Kasumi-1 (cell line): Measurements from ENCODE around the gene MARCHF10.
"Not testable (repeated sequence)": the region's sequence is repeated elsewhere in the genome, so short reads cannot be mapped to it uniquely, and the experiment has no call there.

ENCODE experiments used
- DNase-seq, 2 experiments: peaks; one replicate each; lab custom pipeline; 2025; lab: John Stamatoyannopoulos, UW

Gene MARCHF10

DNA sequence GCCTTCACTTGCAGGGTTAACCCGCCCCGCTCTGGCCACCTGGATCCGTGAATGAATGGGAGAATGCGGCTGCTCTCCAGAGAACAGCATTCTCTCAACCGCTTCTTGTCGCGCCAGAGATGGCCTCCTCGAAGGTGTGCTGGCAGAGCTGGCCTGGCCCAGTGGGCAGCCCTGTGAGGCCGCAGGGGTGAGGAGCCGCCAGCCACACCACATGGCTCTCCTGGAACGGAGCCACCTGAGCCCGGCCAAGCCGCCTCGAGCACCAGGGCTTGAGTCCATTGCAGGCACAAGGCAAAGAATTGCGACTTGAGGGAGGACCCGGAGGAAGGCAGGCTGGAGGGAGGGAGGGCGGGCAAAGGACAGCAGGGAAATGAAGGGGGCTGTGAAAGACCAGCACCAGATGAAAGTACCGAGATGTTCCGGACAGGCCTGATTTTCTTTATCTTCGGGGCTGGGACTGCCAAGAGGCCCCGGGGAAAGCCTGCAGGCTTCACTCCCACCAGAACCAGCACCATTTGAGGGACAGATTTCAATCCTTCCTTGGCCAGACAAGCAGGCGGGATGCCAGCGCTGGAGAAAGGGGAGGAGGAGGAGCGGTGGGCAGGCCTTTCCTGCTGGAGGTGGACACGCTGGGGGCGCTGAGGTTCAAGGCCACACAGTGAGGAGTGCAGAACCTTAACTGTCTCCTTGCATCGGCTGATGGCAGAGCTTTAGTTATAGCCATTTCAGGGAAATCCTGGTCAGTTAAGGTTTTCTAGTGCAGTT is 111.2 kb downstream of the MARCHF10 start:
- no peak for DNase-seq

DNA sequence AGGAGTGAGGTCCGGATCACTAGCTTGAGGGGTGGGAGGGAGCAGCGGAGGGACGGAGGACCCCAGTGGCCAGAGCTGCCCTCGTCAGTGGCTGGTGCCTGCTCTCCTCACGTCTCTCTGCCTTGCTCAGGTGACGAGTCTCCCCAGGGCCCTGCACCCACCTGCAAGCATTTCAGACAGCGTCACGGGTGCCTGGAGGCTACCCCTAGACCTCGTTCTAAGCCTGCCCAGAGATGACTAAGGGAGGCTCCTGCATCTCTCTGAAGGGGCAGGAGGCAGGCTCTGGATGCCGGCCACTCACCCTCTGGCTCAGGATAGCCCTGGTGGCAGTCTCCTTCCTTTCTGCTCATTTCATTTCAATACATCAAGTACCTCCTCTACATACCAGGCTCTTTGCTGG is 111.9 kb downstream of the MARCHF10 start:
- no peak for DNase-seq

DNA sequence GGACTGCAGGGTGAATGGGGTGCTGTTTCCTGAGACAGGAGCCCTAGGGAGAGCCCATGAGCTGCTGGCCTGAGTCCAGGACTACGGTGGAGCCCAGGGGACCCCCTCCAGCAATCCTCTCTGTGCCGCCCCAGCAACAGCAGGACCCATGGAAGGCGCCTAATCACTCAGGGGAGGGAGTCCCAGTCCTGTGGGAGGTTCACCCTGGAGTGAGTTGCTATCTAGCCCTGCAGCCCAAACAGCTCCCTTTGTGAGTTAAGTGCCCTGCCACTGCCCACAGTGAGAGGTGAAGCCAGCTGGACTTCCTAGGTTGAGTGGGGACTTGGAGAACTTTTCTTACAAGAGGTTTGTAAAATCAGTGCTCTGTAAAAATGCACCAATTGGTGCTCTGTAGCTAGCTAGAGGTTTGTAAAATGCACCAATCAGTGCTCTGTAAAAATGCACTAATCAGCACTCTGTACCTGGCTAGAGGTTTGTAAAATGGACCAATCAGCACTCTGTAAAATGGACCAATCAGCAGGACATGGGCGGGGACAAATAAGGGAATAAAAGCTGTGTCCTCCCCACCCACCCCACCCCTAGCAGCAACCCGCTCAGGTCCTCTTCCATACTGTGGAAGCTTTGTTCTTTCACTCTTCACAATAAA is 112.9 kb downstream of the MARCHF10 start:
- DNase-seq: not testable (repeated sequence)

DNA sequence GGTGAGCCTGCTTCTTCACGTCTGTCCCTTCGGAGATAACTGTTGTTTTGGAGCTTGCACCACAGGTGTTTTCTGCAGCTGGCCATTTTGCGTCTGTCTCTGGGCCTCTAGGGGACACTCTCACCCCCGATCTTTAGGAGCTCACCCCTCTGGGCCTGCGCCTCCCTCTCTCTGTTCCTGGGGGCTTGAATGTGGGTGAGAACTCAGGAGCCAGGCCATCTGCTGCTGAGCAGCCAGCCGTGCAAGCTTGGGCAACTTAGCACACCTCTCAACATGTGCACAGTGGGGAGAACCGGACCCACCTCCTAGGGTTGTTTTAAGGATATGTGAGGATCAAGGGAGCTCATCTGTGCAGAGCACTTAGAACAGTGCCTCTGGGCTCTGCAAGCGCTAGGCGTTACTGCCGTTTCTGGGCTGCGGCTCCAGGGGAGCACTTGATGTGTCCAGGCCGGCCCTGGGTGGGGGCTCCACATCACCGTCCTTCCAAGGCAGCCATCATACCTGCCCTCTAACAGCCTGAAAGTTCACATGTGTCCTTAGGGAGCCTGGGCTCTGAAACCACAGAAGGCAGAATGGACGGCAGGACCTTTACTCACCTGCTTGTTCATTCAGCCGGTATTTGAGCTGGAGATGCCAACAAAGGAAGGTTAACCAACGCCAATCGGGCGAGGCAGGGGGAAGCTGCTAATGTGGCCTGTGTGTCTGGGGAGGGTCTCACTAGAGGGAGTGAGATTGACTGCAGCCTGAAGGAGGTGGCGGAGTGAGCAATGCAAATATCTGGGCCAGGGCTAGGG is 114.3 kb downstream of the MARCHF10 start:
- DNase-seq: no peak

DNA sequence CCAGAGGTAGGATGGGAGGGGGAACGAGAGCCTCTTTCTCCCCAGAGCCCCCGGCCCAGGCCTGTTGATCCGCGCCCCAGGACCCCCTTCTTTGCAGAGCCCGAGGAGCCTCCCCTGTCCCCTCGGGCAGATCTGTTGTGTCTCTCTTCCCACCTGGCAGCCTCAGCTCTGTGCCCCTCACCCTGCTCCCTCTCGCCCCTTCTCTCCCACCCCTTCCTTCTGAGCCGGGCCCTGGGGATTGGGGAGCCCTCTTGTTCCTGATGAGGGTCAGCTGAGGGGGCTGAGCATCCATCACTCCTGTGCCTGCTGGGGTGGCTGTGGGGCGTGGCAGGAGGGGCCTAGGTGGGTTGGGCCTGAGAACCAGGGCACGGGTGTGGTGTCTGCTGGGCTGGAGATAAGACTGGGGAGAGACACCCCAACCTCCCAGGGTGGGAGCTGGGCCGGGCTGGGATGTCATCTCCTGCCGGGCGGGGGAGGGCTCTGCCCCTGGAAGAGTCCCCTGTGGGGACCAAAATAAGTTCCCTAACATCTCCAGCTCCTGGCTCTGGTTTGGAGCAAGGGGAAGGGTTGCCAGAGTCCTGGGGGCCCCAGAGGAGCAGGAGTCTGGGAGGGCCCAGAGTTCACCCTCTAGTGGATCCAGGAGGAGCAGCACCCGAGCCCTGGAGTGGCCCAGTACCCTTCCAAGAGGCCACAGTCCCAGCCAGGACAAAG is 115.2 kb downstream of the MARCHF10 start:
- DNase-seq: peak; percentile 48 to 50

DNA sequence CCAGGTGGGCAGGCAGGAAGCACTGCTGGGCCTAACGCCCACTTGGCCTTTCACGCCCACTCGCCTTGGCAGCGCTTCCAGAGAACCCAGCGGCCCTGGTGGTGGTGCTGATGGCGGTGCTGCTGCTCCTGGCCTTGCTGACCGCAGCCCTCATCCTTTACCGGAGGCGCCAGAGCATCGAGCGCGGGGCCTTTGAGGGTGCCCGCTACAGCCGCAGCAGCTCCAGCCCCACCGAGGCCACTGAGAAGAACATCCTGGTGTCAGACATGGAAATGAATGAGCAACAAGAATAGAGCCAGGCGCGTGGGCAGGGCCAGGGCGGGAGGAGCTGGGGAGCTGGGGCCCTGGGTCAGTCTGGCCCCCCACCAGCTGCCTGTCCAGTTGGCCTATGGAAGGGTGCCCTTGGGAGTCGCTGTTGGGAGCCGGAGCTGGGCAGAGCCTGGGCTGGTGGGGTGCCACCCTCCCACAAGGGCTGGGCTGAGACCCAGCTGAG is 115.9 kb downstream of the MARCHF10 start:
- DNase-seq: no peak

DNA sequence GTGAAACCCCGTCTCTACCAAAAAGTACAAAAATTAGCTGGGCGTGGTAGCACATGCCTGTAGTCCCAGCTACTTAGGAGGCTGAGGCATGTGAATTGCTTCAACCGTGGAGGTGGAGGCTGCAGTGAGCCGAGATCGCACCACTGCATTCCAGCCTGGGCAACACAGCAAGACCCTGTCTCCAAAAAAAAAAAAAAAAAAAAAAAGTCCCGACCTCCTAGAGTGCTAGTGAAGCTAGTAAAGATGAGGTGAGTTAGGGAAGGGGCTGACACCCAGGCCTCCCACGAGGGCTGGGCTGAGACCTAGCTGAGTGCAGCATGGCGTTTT is 116.6 kb downstream of the MARCHF10 start:
- DNase-seq: not testable (repeated sequence)

DNA sequence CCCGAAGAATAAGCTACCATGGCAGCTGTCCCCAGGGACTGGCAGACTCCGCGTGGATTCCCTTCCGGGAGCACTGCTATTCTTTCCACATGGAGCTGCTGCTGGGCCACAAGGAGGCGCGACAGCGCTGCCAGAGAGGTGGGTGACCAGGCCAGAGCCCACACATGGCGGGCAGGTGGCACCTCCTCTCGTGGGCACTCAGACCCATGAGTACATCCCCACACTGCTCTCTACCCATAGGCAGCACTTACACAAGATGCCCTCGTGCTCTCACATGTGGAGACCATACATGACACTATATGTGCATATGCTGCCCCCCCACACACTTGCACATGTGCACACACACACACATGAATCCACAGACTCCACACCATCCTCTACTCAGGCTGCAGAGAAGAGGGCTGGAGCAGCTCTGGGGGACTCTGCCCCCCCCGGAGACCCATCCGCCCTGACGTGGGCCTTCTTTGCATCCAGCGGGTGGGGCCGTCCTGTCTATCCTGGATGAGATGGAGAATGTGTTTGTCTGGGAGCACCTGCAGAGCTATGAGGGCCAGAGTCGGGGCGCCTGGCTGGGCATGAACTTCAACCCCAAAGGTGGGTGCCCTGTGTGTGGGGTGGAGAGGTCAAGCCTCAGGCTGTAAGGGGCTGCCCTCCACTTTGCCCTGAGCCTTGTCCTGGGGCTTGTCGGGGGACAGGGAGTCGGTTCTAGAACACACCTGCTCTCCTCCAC is 117.8 kb downstream of the MARCHF10 start:
- DNase-seq: no peak

DNA sequence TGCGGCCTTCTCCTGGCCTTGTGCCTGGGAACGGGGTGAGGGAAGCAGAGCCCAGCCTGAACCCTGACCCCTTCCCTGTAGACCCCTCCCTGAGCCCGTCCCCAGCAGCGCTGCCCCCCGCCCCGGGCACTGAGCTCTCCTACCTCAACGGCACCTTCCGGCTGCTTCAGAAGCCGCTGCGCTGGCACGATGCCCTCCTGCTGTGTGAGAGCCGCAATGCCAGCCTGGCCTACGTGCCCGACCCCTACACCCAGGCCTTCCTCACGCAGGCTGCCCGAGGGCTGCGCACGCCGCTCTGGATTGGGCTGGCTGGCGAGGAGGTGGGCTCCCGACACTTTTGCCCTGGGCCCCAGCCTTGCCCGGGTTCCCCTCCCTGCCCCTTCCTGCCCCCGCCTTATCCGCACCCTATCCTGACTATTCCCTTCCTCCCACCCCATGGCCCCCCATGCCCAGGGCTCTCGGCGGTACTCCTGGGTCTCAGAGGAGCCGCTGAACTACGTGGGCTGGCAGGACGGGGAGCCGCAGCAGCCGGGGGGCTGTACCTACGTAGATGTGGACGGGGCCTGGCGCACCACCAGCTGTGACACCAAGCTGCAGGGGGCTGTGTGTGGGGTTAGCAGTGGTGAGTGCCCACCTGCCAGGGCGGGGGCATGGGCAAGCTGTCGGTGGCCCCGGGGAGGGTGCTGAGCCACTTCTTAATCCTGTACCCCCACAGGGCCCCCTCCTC is 118.5 kb downstream of the MARCHF10 start:
- DNase-seq: no peak

DNA sequence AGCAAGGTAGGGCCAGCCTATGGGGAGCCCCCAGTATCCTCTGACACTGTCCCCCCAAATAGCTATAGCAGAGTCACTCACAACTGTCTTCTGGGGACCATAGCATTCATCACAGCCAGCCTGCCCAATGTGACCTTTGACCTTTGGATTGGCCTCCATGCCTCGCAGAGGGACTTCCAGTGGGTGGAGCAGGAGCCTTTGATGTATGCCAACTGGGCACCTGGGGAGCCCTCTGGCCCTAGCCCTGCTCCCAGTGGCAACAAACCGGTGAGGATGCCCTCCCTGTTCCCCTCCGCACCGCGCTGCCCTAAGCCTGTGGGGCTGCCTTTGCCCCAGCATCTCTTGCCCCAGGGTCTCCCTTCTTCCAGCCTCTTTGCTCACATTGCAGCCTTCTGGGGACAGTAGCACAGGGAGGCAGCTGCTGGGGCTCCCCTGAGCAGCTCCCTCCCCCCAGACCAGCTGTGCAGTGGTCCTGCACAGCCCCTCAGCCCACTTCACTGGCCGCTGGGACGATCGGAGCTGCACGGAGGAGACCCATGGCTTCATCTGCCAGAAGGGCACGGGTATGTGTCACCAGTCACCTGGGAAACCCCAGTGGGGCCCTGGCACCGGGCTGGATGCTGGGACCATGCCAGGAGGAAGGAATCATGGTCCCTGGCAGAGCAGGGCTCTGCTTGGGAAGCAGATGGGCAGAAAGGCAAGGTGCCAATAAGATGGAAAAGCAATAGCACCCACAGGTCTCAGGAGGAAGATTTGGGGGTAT is 119.5 kb downstream of the MARCHF10 start:
- no peak for DNase-seq

DNA sequence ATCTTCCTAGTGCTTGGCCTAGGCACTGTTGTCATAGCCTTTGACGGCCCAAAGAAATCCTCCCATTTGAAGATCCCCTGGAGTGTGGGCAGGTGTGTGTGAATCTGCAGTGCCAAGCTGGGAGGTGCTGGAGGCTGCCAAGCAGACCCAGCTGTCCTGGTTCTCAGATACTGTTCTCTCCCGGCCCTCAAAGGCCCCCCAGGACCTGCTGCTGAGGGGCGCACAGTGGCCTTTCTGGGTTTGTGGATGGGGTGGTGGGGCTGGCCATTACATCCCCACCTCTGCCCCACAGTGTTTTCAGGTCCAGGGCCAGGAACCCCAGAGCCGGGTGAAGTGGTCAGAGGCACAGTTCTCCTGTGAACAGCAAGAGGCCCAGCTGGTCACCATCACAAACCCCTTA is 120.1 kb downstream of the MARCHF10 start:
- no peak for DNase-seq

DNA sequence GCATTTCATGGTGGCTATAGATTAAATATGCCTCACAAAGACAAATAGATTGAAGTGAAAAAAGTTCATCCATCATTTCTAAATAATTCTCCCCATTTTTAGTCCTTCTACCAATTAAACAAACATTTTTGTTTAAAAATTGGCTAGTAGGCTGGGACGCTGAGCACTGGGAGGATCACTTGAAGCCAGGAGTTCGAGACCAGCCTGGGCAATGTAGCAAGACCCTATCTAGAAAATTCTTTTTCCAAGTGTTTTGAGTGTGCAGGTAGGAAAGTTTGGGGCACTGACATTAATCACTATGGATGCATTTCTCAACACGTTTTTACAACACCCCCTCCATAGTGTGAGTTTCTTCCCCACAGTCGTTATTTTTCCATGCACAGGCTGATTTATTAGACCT is 123.9 kb downstream of the MARCHF10 start:
- no peak for DNase-seq

DNA sequence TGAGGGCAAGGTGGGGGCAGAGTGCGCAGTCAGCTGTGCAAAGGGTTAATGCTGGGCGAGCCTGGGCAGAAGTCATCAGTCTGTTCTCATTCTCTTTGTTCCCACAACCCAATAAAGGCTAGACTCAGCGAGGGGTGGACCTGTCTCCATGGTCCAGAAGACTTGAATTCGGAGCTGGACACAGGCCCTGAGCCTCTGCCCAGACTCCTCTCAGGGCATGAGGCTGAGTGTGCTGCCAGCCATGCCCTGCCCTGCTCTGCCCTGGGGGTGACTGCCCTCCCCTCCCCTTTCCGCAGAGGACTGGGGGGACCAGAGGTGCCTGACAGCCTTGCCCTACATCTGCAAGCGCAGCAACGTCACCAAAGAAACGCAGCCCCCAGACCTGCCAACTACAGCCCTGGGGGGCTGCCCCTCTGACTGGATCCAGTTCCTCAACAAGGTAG is 126.2 kb downstream of the MARCHF10 start:
- no peak for DNase-seq

DNA sequence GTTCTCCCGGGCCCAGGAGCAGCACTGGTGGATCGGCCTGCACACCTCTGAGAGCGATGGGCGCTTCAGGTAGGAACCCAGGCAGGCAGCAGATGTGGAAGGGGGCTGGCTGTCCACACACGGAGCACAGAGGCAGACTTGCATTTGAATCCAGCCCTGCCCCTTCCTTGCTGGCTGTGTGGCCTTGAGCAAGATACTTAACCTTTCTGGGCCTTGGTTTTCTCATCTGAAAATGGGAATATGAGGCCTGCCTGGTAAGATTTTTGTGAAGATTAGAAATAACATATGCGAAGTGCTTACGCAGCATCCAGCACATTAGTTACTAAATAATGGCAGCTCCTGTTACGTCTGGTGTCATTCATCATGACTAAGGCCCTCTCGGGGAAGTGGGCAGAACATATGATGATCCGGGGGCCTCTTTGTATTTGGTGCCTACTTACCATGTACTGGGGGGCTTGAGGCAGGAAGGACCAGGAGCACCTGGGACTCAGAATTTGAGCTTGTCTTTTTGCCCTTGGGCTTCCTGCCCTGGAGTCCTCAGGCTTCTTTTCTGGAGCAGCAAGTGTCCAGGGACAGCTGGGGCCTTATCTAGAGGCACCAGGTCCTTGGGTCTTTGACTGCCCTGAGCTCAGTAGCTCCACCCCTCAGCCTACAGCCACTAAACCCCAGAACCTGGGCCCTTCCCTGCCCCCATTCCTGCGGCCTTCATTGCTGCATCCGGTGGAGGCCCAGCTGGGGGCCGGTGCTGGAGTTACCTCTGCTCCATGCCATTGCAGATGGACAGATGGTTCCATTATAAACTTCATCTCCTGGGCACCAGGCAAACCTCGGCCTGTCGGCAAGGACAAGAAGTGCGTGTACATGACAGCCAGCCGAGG is 126.8 kb downstream of the MARCHF10 start:
- DNase-seq: no peak

DNA sequence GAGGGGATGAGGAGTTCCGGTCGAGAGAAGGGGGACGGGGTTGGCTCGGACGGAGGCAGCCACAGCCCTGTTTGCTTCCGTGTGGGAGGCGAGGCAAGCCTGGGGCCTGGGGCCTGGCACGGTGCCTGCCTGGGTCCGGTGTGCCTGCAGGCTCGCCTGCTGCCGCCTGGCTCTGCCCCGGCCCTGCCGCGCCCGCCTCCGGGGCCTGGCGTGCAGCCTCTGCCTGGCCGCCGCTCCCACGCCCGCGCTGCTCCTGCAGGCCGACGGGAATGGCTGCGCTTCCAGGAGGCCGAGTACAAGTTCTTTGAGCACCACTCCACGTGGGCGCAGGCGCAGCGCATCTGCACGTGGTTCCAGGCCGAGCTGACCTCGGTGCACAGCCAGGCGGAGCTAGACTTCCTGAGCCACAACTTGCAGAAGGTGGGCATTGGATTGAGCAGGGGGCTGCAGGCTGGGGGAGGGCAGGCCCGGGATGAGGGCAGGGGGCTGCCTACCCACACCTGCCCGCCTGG is 127.5 kb downstream of the MARCHF10 start:
- no peak for DNase-seq

DNA sequence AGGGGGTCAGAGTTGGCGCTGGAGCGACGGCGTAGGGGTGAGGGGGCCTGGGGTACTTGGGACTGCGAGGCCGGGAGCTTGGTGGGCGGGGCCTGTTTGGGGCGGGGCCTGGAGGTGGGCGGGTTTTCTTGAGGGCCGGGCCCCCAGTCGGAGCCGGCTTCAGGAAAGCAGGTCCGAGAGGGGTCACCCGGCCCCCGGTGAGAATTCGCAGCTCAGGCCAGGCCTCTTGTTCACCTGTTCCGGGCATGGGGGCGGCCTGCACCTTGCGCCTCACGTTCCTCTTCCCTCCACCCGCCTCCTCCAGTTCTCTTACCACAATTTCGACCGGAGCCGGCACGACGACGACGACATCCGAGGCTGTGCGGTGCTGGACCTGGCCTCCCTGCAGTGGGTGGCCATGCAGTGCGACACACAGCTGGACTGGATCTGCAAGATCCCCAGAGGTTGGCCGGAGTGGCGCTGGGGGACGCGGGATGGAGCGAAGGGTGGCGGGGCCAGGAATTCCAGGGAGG is 128.2 kb downstream of the MARCHF10 start:
- DNase-seq: no peak

DNA sequence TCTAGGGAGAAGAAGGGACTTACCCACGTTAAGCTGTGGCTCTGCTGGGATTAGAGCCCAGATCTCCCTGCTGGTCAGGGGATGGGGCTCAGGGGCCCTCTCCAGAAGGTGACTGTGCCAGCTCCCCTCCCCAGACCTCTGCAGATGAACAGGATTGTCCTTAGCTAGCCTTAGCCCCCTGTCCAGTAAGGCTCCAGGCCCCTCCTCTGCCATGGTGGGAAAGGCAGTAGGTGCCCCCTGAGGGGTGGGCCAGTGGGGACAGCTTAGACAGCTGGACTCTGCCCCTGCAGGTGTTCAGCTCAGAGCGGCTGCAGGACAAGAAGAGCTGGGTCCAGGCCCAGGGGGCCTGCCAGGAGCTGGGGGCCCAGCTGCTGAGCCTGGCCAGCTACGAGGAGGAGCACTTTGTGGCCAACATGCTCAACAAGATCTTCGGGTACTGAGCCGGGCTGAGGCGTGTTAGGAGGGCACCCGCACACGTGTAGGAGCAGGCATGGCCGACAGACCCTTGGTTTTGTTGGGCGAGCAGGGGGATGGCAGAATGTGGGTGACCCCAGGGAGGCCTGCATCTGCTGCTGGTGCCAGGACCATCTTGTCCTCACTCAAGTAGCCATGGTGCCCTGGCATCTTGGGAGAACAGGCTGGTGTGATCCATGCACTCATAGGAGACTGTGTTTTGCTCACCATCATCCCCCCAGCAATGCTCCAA is 129.7 kb downstream of the MARCHF10 start:
- DNase-seq: no peak
